NCI-H748 (cell line): ENCODE results near the gene BCAP29.
"Not testable (repeated sequence)": the region's sequence is repeated elsewhere in the genome, so short reads cannot be mapped to it uniquely, and the experiment has no call there.

Experiments
- DNase-seq: peaks from one replicate; lab custom pipeline; 2025; ENCODE audit not compliant: unreplicated experiment; lab: John Stamatoyannopoulos, UW

BCAP29 gene

GRCh38 chr7:107615910-107616680 is 36.0 kb downstream of the BCAP29 start:
- no peak for DNase-seq

DNA sequence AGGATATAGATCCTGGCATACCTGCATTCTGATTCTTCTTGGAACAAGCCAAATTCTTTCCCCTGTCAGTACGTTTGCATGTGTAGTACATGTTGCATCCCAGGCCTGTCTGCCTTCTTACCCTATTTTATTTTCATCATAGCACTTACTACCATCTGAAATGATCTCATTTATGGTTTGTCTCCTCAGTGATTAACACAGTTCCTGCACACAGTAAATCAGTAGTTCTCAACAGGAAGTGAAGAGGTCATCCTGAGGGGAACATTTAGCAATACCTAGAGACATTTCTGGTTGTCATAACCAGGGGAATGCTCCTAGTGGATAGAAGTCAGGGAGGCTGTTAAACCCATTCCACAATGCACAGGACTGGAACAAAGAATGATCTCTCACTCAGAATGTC is 42.4 kb downstream of the BCAP29 start:
- peak; percentile 3 for DNase-seq

GRCh38 chr7:107622894-107623293 is 42.8 kb downstream of the BCAP29 start:
- DNase-seq, result no peak

- DNase-seq, result no peak
Measured at GRCh38 chr7:107627002-107627401, 47.0 kb downstream of the BCAP29 start.

- no peak for DNase-seq
Measured at GRCh38 chr7:107628461-107629064, 48.5 kb downstream of the BCAP29 start.

DNA sequence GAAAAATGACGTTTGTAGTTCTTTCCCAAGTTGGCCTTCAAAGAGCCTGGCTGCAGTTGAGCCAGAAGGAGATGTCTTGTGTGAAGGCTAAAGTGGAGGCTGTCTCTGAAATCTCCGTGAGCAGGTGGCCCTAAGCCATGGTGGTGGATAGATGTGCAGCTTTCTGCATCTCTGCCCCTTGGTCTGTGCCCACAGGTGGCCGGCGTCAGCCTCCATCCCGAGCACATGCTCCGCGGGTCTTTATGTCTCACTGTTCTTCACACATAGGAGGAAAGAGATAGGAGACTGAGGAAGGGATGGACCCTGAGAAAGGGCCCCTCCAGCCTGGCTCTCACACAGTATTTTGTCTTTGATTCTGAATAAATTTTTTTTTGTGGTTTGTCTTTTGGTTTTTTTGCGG is 50.3 kb downstream of the BCAP29 start:
- no peak for DNase-seq

DNA sequence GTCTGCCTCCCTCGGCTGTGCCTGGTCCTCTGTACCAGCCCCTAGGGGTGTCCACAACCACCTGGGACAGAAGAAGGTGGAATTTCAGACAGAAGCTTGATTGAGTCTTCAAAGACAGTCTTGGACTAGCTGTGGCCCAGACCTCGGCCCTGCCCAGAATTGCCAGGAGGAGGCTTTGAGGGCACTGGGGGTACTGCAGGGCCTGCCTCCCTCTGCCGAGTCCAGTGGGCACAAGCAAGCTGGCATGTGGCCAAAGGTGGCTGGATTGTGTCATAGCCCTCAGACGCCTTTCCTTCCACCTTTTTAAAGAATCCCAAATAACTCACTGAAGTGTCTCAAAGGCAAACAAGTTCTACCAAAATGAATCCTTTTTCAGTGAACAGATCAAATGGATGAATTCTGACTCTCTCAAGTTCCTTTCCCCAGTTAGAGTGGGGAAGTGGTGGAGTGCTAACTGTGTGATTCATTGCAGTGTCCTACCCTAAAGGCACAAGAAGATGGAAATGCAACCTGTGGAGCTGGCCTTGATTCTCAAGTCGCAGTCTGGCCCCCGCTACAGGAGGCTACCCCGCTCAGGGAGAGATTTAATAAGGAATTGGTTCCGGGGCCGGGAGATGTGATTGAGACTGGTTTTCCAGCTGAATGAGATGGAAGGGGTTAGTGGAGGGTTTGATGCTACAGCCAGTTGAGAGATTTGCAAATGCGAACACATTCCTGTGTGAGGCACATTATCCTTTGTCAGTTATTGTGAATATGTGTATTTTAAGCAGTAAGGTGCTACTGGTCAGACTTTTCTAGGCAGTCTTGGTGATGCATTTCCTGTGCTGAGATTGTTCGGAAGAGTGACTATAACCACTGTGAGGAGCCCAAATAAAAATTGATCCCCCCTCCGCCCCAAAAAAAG is 51.8 kb downstream of the BCAP29 start:
- no peak for DNase-seq

- DNase-seq, result no peak
Measured at GRCh38 chr7:107632492-107632865, 52.4 kb downstream of the BCAP29 start.

DNA sequence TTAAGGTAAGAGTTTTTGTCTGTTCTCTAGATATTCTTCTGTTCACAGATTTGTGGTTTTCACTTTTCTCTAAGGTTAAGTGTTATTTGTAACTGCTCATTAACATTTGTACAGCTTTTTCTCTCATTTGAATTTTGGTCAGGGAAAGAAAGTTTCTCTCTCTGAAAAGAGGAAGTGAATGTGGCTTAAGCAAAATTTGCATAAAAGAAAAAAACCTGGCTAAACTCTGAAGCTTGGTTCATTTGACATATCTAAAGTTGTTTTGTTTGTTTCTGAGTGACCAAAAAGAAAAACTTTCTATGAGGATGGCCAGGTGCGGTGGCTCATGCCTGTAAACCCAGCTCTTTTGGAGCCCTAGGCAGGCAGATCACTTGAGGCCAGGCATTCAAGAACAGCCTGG is 58.5 kb downstream of the BCAP29 start:
- no peak for DNase-seq

- DNase-seq, result not testable (repeated sequence)
Measured at GRCh38 chr7:107639070-107639469, 59.0 kb downstream of the BCAP29 start.

DNA sequence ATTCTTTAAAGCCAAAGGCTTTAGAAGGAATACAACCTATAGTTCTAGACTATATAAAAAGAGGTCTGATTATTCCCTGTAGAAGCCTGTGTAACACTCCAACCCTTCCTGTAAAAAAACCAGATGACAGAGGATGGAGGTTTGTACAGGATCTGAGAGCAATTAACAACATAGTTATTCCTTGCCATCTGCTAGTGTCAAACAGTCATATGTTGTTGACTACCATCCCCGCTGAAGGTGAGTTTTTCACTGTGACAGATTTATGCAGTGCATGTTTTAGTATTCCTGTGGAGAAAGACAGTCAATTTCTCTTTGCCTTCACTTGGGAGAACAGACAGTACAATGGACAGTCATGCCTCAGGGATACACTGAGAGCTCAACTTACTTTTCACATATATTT is 61.6 kb downstream of the BCAP29 start:
- DNase-seq, result no peak

DNA sequence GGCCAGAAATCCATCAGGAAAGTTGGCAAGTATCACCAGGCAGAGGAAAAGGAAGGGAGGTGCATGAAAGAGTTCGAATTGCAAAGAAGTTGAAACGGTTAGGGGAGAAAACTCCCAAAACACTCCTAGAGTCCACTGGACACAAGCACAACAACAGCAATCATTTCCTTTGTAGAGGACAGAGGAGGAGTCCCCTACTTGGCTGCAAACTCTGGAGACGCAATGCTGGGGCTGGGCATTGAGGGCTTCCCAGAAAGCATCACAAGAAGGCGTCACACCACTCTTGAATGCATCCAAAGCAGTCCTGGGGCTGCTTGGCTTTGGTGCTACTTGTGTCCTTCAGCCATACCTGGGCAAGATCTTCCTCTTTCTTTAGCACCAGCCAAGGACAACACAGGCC is 62.5 kb downstream of the BCAP29 start:
- DNase-seq, result no peak

GRCh38 chr7:107643407-107643806 is 63.4 kb downstream of the BCAP29 start:
- DNase-seq, result no peak

- DNase-seq, result no peak
Measured at GRCh38 chr7:107643938-107644308, 63.9 kb downstream of the BCAP29 start.

DNA sequence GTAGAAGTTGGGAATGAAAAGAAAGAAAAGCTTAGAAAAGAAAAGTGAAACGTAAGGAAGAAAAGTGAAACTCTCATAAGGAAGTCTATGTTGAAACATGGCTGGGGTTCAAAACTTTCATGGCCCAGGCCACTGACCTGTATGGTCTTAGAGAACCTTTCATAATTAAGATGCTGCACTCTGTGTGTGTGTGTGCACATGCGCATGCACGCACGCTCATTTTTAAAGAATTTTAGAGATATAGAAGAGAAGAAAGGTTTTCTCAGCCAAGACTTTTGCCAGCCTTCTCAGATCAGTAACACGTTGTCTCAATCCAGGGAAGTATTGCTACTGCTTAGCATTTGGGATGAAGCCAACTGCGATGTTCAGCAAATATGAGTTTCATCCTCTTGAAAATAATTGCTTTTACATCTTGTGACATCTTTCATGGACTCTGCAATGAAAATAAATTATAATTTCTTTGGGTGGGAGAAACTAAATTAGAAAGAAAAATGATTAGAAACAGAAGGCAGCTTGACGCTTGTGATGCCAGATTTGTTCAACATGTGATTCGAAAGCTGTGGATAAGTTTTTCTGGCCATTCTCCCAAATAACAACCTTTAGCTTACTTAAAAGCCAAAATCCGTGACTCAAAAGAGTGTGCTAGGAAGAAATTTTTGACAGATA is 64.4 kb downstream of the BCAP29 start:
- no peak for DNase-seq

- no peak for DNase-seq
Measured at GRCh38 chr7:107652642-107653041, 72.6 kb downstream of the BCAP29 start.

GRCh38 chr7:107658467-107658866 is 78.4 kb downstream of the BCAP29 start:
- DNase-seq, result no peak

DNA sequence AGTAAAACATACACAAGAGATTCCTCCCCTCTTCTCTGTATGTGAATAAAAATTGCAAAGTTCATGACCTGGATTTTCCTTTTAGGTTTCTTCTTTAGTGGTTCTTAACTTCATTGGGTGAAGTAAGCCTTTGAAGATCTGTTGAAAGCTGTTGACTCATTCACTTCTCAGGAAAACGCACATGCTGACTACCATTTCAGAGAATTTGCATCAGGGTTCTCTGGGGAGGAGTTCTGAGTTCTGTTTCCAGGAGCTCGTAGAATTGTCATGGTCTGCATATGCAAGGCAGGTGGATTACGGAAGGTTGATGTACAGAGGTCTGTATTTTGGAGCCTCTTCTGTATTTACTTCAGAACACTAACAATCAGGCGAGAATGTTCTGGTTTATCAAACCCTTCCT is 79.6 kb downstream of the BCAP29 start:
- no peak for DNase-seq

DNA sequence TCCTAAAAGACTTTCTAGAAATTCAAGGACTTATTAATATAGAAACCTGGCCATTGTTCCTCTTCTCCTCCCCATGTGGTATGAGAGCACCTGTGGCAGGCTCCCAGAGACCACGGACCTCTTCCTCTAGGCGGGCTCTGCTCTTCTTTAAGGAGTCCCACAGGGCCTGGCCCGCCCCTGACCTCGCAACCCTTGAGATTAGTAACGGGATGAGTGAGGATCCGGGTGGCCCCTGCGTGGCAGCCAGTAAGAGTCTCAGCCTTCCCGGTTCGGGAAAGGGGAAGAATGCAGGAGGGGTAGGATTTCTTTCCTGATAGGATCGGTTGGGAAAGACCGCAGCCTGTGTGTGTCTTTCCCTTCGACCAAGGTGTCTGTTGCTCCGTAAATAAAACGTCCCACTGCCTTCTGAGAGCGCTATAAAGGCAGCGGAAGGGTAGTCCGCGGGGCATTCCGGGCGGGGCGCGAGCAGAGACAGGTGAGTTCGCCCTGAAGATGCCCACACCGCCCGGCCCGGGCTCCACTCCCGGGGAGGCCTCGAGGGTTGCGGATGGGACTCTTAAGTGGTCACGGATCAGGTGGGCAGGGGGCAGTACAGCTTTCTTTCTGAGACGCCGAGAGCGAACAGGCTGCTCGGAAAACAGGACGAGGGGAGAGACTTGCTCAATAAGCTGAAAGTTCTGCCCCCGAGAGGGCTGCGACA is 80.5 kb downstream of the BCAP29 start, which contains the start of gene SLC26A4:
TSS of gene SLC26A4 (plus strand) at position 448 of the 700 bp plus-strand sequence. CDS start 814 bp downstream, outside the sequence.
- peak; percentile 34 for DNase-seq

- peak; percentile 84 for DNase-seq
Measured at GRCh38 chr7:107661081-107661864, 81.2 kb downstream of the BCAP29 start.
